ENCODE results near the gene CYP27B1. TPM values are rescaled to one million over a fixed set of nuclear protein-coding genes. Genes with fewer than 3 reads are reported as not detected.
A peak's percentile ranks its signal among the peaks of the same experiment; 100 is the strongest.

The CYP27B1 gene
- total RNA-seq, 1 experiment from 2014 or later, result 11.6 TPM

DNA sequence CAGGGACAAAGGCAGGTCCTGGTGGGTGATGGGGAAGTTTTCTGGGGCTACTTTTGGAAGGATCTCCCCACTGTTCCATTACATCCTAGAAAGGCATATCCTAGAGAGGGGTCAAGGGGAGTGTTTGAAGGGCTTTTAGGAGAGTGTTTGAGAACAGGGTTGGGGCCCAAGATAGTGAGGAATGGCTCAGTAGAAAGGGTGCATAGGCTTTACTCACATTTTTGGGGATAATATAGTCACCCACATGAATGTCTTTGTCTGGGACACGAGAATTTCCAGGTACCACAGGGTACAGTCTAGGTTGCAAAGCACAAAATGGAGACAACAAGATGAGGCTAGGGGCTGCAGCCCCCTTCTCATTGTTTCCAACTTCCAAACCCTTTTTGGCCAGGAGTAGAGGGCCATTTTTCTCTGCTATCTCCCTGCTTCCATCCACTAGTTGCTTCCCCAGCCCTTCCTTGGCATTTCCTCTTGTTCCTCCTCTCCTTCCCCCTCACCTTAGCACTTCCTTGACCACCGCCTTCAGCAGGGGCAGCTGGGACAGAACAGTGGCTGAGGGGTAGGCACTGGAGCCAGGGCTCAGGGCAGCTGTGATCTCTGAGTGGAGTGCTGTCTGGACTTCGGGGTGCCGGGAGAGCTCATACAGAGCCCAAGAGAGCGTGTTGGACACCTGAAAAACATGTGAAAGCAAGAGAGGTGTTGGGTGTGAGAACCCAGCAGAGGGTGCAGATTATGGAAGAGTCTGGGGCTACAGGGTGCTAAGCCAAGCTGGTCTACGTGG lies 2.8 kb downstream of the CYP27B1 start:
- RAD21 ChIA-PET (ENCODE audit: low non-redundant PET in 1 of 2, low total read pairs in 2 of 2, uncharacterized antibody in 2 of 2, unreplicated experiment in 2 of 2), result no interaction called here
- Histone ChIP-seq H3K79me2 (ENCODE audit: insufficient read depth, low read length) (no peaks in the 10 kb centered on the region), H3K4me2 (ENCODE audit: low read length) (peak overlapping the region; percentile 100), H3K9me2 (ENCODE audit: insufficient read depth) (no peaks in the 10 kb centered on the region), H3K9ac (ENCODE audit: low read length) (peak overlapping the region; percentile 81), H3K4me1 (ENCODE audit: control insufficient read depth in 1 of 2, insufficient read depth in 2 of 2, low read length in 2 of 2) (peaks cover 11 to 40% of the 10 kb centered on the region in 2 experiments), H2AFZ (ENCODE audit: low read depth, low read length, poor library complexity, severe bottlenecking) (no peak overlapping the region), H3K4me3 (replicated peaks in 1 of 2; ENCODE audit: low read depth in 1 of 2, low read length in 2 of 2) (peak overlapping the region; percentile 72 to 81), H3K9me3 (ENCODE audit: control insufficient read depth in 1 of 2, insufficient read depth in 1 of 2, low read depth in 1 of 2, low read length in 2 of 2) (no peaks in the 10 kb centered on the region), H3K27me3 (ENCODE audit: insufficient read depth, low read length) (no peaks in the 10 kb centered on the region), H3K36me3 (ENCODE audit: control insufficient read depth in 1 of 2, insufficient read depth in 2 of 2, low read length in 2 of 2) (peaks cover 9 to 10% of the 10 kb centered on the region in 2 experiments; a peak in 3 of 4 replicates), H3K27ac (ENCODE audit: low read depth, low read length) (peak overlapping the region; percentile 73; the same call in 1 of the 2 replicates), H4K20me1 (ENCODE audit: insufficient read depth) (no peaks in the 10 kb centered on the region)
- ATAC-seq (no peak), DNase-seq (ENCODE audit: low read depth, low spot score) (no peak)
- POLR2A ChIA-PET, result interaction anchor here (0.9 kb wide), 1 partner anchor 20 kb away, joined by 4 read pairs; the partner anchor contains the start of gene TSPAN31
- BruUV-seq (replicated peaks), result no TSS peak
- CTCF ChIA-PET, result interaction anchor here (4.0 kb wide), 1 partner anchor 8 kb away, joined by 51 read pairs; no protein-coding TSS in a partner anchor
- intact Hi-C loops (cut with micrococcal nuclease), result no loop called here
- no peak for TF ChIP-seq CBX3 (IDR thresholded peaks at IDR 0.05; ENCODE audit: low read depth)
- TF ChIP-seq EZH2phosphoT487 (IDR thresholded peaks at IDR 0.05; ENCODE audit: borderline replicate concordance), result no peak
- no peak for TF ChIP-seq SIN3A (IDR thresholded peaks at IDR 0.05; ENCODE audit: low read depth)
- TF ChIP-seq RAD21 (IDR thresholded peaks at IDR 0.05; ENCODE audit: low read depth), result no peak
- TF ChIP-seq TCF7L2 (IDR thresholded peaks at IDR 0.05; ENCODE audit: borderline replicate concordance, extremely low read depth, insufficient read depth, insufficient read length), result no peak
- TF ChIP-seq YY1 (IDR thresholded peaks at IDR 0.05; ENCODE audit: extremely low read depth, insufficient replicate concordance, low read depth, low read length), result no peak
- no peak for TF ChIP-seq ZFX (IDR thresholded peaks at IDR 0.05)
- TF ChIP-seq, protein P1, sequence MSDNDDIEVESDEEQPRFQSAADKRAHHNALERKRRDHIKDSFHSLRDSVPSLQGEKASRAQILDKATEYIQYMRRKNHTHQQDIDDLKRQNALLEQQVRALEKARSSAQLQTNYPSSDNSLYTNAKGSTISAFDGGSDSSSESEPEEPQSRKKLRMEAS (IDR thresholded peaks at IDR 0.05), result no peak
- no peak for TF ChIP-seq POLR2AphosphoS5 (IDR thresholded peaks at IDR 0.05; ENCODE audit: low read depth, low read length)
- TF ChIP-seq EZH2 (IDR thresholded peaks at IDR 0.05), result no peak
- no peak for TF ChIP-seq ATF3 (IDR thresholded peaks at IDR 0.05)
- TF ChIP-seq CEBPB (IDR thresholded peaks at IDR 0.05; ENCODE audit: low read depth), result no peak
- TF ChIP-seq, protein P2, sequence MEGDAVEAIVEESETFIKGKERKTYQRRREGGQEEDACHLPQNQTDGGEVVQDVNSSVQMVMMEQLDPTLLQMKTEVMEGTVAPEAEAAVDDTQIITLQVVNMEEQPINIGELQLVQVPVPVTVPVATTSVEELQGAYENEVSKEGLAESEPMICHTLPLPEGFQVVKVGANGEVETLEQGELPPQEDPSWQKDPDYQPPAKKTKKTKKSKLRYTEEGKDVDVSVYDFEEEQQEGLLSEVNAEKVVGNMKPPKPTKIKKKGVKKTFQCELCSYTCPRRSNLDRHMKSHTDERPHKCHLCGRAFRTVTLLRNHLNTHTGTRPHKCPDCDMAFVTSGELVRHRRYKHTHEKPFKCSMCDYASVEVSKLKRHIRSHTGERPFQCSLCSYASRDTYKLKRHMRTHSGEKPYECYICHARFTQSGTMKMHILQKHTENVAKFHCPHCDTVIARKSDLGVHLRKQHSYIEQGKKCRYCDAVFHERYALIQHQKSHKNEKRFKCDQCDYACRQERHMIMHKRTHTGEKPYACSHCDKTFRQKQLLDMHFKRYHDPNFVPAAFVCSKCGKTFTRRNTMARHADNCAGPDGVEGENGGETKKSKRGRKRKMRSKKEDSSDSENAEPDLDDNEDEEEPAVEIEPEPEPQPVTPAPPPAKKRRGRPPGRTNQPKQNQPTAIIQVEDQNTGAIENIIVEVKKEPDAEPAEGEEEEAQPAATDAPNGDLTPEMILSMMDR (IDR thresholded peaks at IDR 0.05 in 2 of 3, conservative IDR thresholded peaks at IDR 0.05 in 1 of 3; ENCODE audit: borderline replicate concordance in 1 of 3, insufficient read depth in 1 of 3, low read depth in 2 of 3, low read length in 2 of 3), result no peak
- TF ChIP-seq REST (IDR thresholded peaks at IDR 0.05; ENCODE audit: low read depth), result no peak
- no peak for TF ChIP-seq ELF1 (IDR thresholded peaks at IDR 0.05; ENCODE audit: borderline replicate concordance, low read depth)
- no peak for TF ChIP-seq POLR2A (IDR thresholded peaks at IDR 0.05; ENCODE audit: borderline replicate concordance, extremely low read depth, insufficient read depth, insufficient read length)
- no peak for TF ChIP-seq FOSL1 (IDR thresholded peaks at IDR 0.05; ENCODE audit: low read depth)

All from HCT116 (cell line).